H9 (cell line): Measurements from ENCODE around the gene AHNAK. TPM values are rescaled to one million over a fixed set of nuclear protein-coding genes. Genes with fewer than 3 reads are reported as not detected.

Source experiments
- DNase-seq: peaks from one replicate; pipeline ENCODE4 v3.0.0-alpha.2; 2017
- H2AFZ ChIP-seq: one replicate; pipeline ENCODE4 v1.6.1; 2013; ENCODE audit warnings: mild to moderate bottlenecking, low read length, control low read depth, moderate library complexity
- H2AK5ac ChIP-seq: 2 replicates; pipeline ENCODE4 v1.6.1; 2013; ENCODE audit warnings: low read length, control low read depth, mixed read lengths; ENCODE audit not compliant: insufficient read length
- H2BK120ac ChIP-seq: one replicate; pipeline ENCODE4 v1.6.1; 2013; ENCODE audit warnings: low read depth, mild to moderate bottlenecking, low read length, control low read depth, inconsistent platforms; ENCODE audit not compliant: poor library complexity, severe bottlenecking
- H2BK12ac ChIP-seq: 2 replicates; pipeline ENCODE4 v1.6.1; 2013; ENCODE audit warnings: low read length, control low read depth, mixed read lengths, low read depth; ENCODE audit not compliant: insufficient read length
- H2BK15ac ChIP-seq: 2 replicates; pipeline ENCODE4 v1.6.1; 2013; ENCODE audit warnings: low read depth, low read length, control low read depth
- H2BK20ac ChIP-seq: one replicate; pipeline ENCODE4 v1.6.1; 2013; ENCODE audit warnings: low read depth, mild to moderate bottlenecking, low read length, control low read depth, inconsistent platforms; ENCODE audit not compliant: poor library complexity, severe bottlenecking
- H2BK5ac ChIP-seq: 2 replicates; pipeline ENCODE4 v1.6.1; 2013; ENCODE audit warnings: low read length, control low read depth, mixed read lengths; ENCODE audit not compliant: insufficient read length
- H3K14ac ChIP-seq: 2 replicates; pipeline ENCODE4 v1.6.1; 2013; ENCODE audit warnings: low read length, control low read depth; ENCODE audit not compliant: insufficient read depth
- H3K18ac ChIP-seq: 2 replicates; pipeline ENCODE4 v1.6.1; 2013; ENCODE audit warnings: low read depth, mild to moderate bottlenecking, mixed read lengths, low read length, control low read depth; ENCODE audit not compliant: insufficient read length
- H3K23ac ChIP-seq: 2 replicates; pipeline ENCODE4 v1.6.1; 2013; ENCODE audit warnings: low read length, control low read depth, mixed read lengths, low read depth; ENCODE audit not compliant: insufficient read length
- H3K23me2 ChIP-seq: 2 replicates; pipeline ENCODE4 v1.6.1; 2013; ENCODE audit warnings: low read depth, mild to moderate bottlenecking, mixed read lengths, low read length, control low read depth; ENCODE audit not compliant: insufficient read length, poor library complexity, severe bottlenecking
- H3K27ac ChIP-seq: 2 replicates; pipeline ENCODE4 v1.5.1; 2013; ENCODE audit warnings: low read length, control low read depth, mixed read lengths, low read depth; ENCODE audit not compliant: insufficient read length
- H3K27me3 ChIP-seq: 2 replicates; pipeline ENCODE4 v1.6.1; 2013; ENCODE audit warnings: low read length, control low read depth, inconsistent platforms; ENCODE audit not compliant: insufficient read depth
- H3K4ac ChIP-seq: 2 replicates; pipeline ENCODE4 v1.6.1; 2013; ENCODE audit warnings: low read depth, mild to moderate bottlenecking, control low read depth, inconsistent platforms, low read length, moderate library complexity
- H3K4me1 ChIP-seq: 2 replicates; pipeline ENCODE4 v1.6.1; 2013; ENCODE audit warnings: low read length, control low read depth, inconsistent platforms; ENCODE audit not compliant: insufficient read depth
- H3K4me2 ChIP-seq: 2 replicates; pipeline ENCODE4 v1.6.1; 2013; ENCODE audit warnings: low read length, control low read depth, mixed read lengths; ENCODE audit not compliant: insufficient read length, insufficient read depth
- H3K56ac ChIP-seq: 2 replicates; pipeline ENCODE4 v1.6.1; 2013; ENCODE audit warnings: low read depth, mild to moderate bottlenecking, mixed read lengths, low read length, control low read depth; ENCODE audit not compliant: insufficient read length
- H3K79me1 ChIP-seq: 2 replicates; pipeline ENCODE4 v1.6.1; 2013; ENCODE audit warnings: low read depth, mild to moderate bottlenecking, moderate library complexity, low read length, control low read depth, inconsistent platforms; ENCODE audit not compliant: insufficient read depth, poor library complexity, severe bottlenecking
- H3K79me2 ChIP-seq: 2 replicates; pipeline ENCODE4 v1.6.1; 2013; ENCODE audit warnings: low read length, control low read depth, inconsistent platforms; ENCODE audit not compliant: insufficient read depth
- H3K9ac ChIP-seq: 2 replicates; pipeline ENCODE4 v1.6.1; 2013; ENCODE audit warnings: low read length, control low read depth, mixed read lengths; ENCODE audit not compliant: insufficient read length; ENCODE audit errors: extremely low read depth
- H3K9me3 ChIP-seq: one replicate; pipeline ENCODE4 v1.6.1; 2013; ENCODE audit warnings: low read depth, low read length, inconsistent platforms; ENCODE audit not compliant: control insufficient read depth
- H3T11ph ChIP-seq: one replicate; pipeline ENCODE4 v1.6.1; 2013; ENCODE audit warnings: mild to moderate bottlenecking, low read length, control low read depth, inconsistent platforms
- H4K20me1 ChIP-seq: one replicate; pipeline ENCODE4 v1.6.1; 2013; ENCODE audit not compliant: control insufficient read depth, insufficient read length, insufficient read depth
- H4K5ac ChIP-seq: 2 replicates; pipeline ENCODE4 v1.6.1; 2013; ENCODE audit warnings: low read depth, mild to moderate bottlenecking, mixed read lengths, low read length, control low read depth; ENCODE audit not compliant: insufficient read length
- H4K8ac ChIP-seq: replicated peaks from 2 replicates; pipeline ENCODE4 v1.6.1; 2013; ENCODE audit warnings: low read length, control low read depth, mixed read lengths, low read depth; ENCODE audit not compliant: insufficient read length
- H4K91ac ChIP-seq: 2 replicates; pipeline ENCODE4 v1.6.1; 2013; ENCODE audit warnings: low read depth, mild to moderate bottlenecking, moderate library complexity, mixed read lengths, low read length, control low read depth; ENCODE audit not compliant: insufficient read length
- H3K27ac Mint-ChIP-seq, 3 experiments: 2 replicates in 2 of 3; 3 replicates in 1 of 3; pipeline ENCODE4 v1.8.0; 2020 to 2021; ENCODE audit warnings: mixed read lengths in 3 of 3, mild to moderate bottlenecking in 1 of 3, moderate library complexity in 1 of 3
- H3K27me3 Mint-ChIP-seq: 2 replicates; pipeline ENCODE4 v1.8.0; 2021; ENCODE audit warnings: low read depth, mild to moderate bottlenecking, moderate library complexity, mixed read lengths
- H3K36me3 Mint-ChIP-seq, 3 experiments: 2 replicates in 2 of 3; 3 replicates in 1 of 3; pipeline ENCODE4 v1.8.0; 2020 to 2021; ENCODE audit warnings: low read depth in 3 of 3, mixed read lengths in 3 of 3; ENCODE audit not compliant: insufficient read depth in 1 of 3
- H3K4me1 Mint-ChIP-seq, 2 experiments: 2 replicates each; pipeline ENCODE4 v1.8.0; 2020; ENCODE audit warnings: mixed read lengths in 2 of 2
- H3K4me3 Mint-ChIP-seq, 2 experiments: 2 replicates in 1 of 2; 3 replicates in 1 of 2; pipeline ENCODE4 v1.8.0; 2020 to 2021; ENCODE audit warnings: mild to moderate bottlenecking in 2 of 2, mixed read lengths in 2 of 2, moderate library complexity in 1 of 2
- H3K9me3 Mint-ChIP-seq, 2 experiments: 2 replicates in 1 of 2; 3 replicates in 1 of 2; pipeline ENCODE4 v1.8.0; 2020; ENCODE audit warnings: mild to moderate bottlenecking in 2 of 2, mixed read lengths in 2 of 2, moderate library complexity in 1 of 2
- CTCF ChIP-seq: fragments of 200-600 bp; sonication (generic); conservative IDR thresholded peaks from 3 replicates; pipeline ENCODE4 v1.8.0; 2021; ENCODE audit warnings: antibody characterized with exemption, mild to moderate bottlenecking
- WGBS: extraction: QIAGEN DNeasy Blood & Tissue Kit; methylation state at CpG from one replicate; pipeline ENCODE4 v1.1.7; 2013; ENCODE audit warnings: missing lambda C conversion rate, low lambda C conversion rate, mixed read lengths; ENCODE audit not compliant: insufficient read length; ENCODE audit errors: extremely low coverage; 5-methylcytosine and 5-hydroxymethylcytosine counted together
- total RNA-seq: library from RNA; stranded (reverse); gene quantifications from 2 replicates; pipeline ENCODE4 v1.2.1, GENCODE V29; 2021

AHNAK gene
- total RNA-seq, 1 experiment from 2014 or later: 15.2 TPM

GRCh38 chr11:62433904-62434276 lies 112.7 kb downstream of the AHNAK start:
- Histone ChIP-seq H3K18ac (no peak overlapping the region), H3K9ac (no peak overlapping the region), H2BK120ac (no peak overlapping the region), H4K91ac (no peak overlapping the region), H3K4me2 (no peak overlapping the region), H3K9me3 (no peaks in the 10 kb centered on the region), H4K20me1 (no peaks in the 10 kb centered on the region), H2BK15ac (no peak overlapping the region), H2AK5ac (no peak overlapping the region), H2BK5ac (no peak overlapping the region), H4K5ac (no peak overlapping the region), H3K23ac (no peak overlapping the region), H3T11ph (no peak overlapping the region), H3K79me2 (no peaks in the 10 kb centered on the region), H3K4ac (no peak overlapping the region), H3K27me3 (no peaks in the 10 kb centered on the region), H3K4me1 (no peaks in the 10 kb centered on the region), H3K56ac (no peak overlapping the region), H3K14ac (no peak overlapping the region), H4K8ac (no peak overlapping the region), H2BK12ac (no peak overlapping the region), H3K79me1 (no peaks in the 10 kb centered on the region), H2AFZ (no peak overlapping the region), H2BK20ac (no peak overlapping the region), H3K27ac (no peak overlapping the region), H3K23me2 (no peaks in the 10 kb centered on the region)
- peaks cover 13% of the 10 kb centered on the region in 2 experiments; a peak in 2 of 4 replicates for H3K4me1 Mint-ChIP-seq
- peaks cover 16% of the 10 kb centered on the region for H3K27me3 Mint-ChIP-seq
- no peak overlapping the region for H3K4me3 Mint-ChIP-seq
- WGBS: no CpG with 5 or more reads among the region's 6 CpGs
- no peak overlapping the region for H3K27ac Mint-ChIP-seq
- H3K36me3 Mint-ChIP-seq: peaks cover 0 to 4% (median 0%) of the 10 kb centered on the region in 3 experiments; a peak in 1 of 7 replicates
- no peak for TF ChIP-seq CTCF
- peaks cover 2 to 4% of the 10 kb centered on the region in 2 experiments; a peak in 4 of 5 replicates for H3K9me3 Mint-ChIP-seq
- DNase-seq: no peak
